Suppressor macrophage (primary cell): ENCODE results near the gene CDCA8.
"Not testable (repeated sequence)": the region's sequence is repeated elsewhere in the genome, so short reads cannot be mapped to it uniquely, and the experiment has no call there.

ENCODE experiments used
- DNase-seq, 4 experiments: peaks; one replicate each; pipeline ENCODE4 v3.0.0-alpha.2; 2020 to 2022

CDCA8 gene

GRCh38 chr1:37718181-37718900, 26.0 kb downstream of the CDCA8 start:
- no peak for DNase-seq

- DNase-seq = no peak
These were observed 26.7 kb downstream of the CDCA8 start for GRCh38 chr1:37718901-37719571.

- no peak for DNase-seq
These were observed 27.4 kb downstream of the CDCA8 start for GRCh38 chr1:37719572-37720195.

- no peak for DNase-seq
These were observed 28.2 kb downstream of the CDCA8 start for GRCh38 chr1:37720231-37721130.

GRCh38 chr1:37721565-37721964, 29.2 kb downstream of the CDCA8 start:
- no peak for DNase-seq

- no peak for DNase-seq
These were observed 30.1 kb downstream of the CDCA8 start for GRCh38 chr1:37722181-37723071.

GRCh38 chr1:37723072-37723389, 30.7 kb downstream of the CDCA8 start:
- no peak for DNase-seq

- DNase-seq = no peak
These were observed 31.2 kb downstream of the CDCA8 start for GRCh38 chr1:37723390-37724078.

- DNase-seq = no peak
These were observed 32.3 kb downstream of the CDCA8 start for GRCh38 chr1:37724575-37724974.

GRCh38 chr1:37725851-37726613, 33.7 kb downstream of the CDCA8 start:
- no peak for DNase-seq

- no peak for DNase-seq
These were observed 34.7 kb downstream of the CDCA8 start for GRCh38 chr1:37726751-37727585.

GRCh38 chr1:37728416-37728815, 36.1 kb downstream of the CDCA8 start:
- no peak for DNase-seq

GRCh38 chr1:37730376-37730775, 38.1 kb downstream of the CDCA8 start:
- peak in 3 of 4 experiments; percentile 30 to 45 (median 36) for DNase-seq

GRCh38 chr1:37731312-37732019, 39.1 kb downstream of the CDCA8 start:
- peak in 2 of 4 experiments; percentile 11 to 19 for DNase-seq

GRCh38 chr1:37732111-37732780, 39.9 kb downstream of the CDCA8 start:
- no peak for DNase-seq

GRCh38 chr1:37734629-37735591, 42.6 kb downstream of the CDCA8 start:
- DNase-seq = peak in 2 of 4 experiments; percentile 15

- DNase-seq = not testable (repeated sequence)
These were observed 45.7 kb downstream of the CDCA8 start for GRCh38 chr1:37737975-37738374.
